Measurements from ENCODE around the gene PPP1R15B. TPM values are rescaled to one million over a fixed set of nuclear protein-coding genes. Genes with fewer than 3 reads are reported as not detected.

The PPP1R15B gene
- total RNA-seq, 1 donor from 2014 or later = 36.1 TPM

DNA sequence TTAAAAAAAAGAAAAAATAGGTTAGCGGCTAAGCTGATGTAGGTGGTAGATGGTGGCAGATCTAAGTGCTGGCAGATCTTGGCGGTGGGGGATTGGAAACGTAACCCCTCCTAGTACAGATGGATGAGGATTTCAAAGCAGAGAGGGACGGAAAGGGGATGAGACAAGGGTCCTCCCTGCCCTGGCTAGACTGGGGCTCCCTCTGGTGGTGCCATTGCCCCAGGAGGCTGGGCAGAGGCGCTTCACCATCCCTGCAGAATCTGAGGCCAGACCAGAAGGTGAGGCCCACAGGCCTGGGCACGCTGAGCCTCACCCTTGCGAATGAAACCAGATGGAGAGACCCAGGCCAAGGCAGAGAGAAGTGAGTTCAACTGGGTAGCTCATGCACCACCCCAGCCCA lies 44.9 kb downstream of the PPP1R15B start:
- H3K27me3 ChIP-seq = no peaks in the 10 kb centered on the region
- intact Hi-C loops (cut with DNase I) = loop anchor here (10.0 kb wide), 1 partner anchor 502 kb away; the partner anchor contains the start of gene SNRPE
- no peaks in the 10 kb centered on the region for H3K9me3 ChIP-seq
- no peak overlapping the region for H3K4me3 ChIP-seq
- no peak for TF ChIP-seq CTCF (IDR thresholded peaks at IDR 0.05)
- H3K4me1 ChIP-seq = peaks cover 2 to 4% of the 10 kb centered on the region in 2 donors
- H3K36me3 ChIP-seq = no peaks in the 10 kb centered on the region
- no peak for DNase-seq (ENCODE audit: low spot score in 2 of 2)
- no peak overlapping the region for H3K27ac ChIP-seq

DNA sequence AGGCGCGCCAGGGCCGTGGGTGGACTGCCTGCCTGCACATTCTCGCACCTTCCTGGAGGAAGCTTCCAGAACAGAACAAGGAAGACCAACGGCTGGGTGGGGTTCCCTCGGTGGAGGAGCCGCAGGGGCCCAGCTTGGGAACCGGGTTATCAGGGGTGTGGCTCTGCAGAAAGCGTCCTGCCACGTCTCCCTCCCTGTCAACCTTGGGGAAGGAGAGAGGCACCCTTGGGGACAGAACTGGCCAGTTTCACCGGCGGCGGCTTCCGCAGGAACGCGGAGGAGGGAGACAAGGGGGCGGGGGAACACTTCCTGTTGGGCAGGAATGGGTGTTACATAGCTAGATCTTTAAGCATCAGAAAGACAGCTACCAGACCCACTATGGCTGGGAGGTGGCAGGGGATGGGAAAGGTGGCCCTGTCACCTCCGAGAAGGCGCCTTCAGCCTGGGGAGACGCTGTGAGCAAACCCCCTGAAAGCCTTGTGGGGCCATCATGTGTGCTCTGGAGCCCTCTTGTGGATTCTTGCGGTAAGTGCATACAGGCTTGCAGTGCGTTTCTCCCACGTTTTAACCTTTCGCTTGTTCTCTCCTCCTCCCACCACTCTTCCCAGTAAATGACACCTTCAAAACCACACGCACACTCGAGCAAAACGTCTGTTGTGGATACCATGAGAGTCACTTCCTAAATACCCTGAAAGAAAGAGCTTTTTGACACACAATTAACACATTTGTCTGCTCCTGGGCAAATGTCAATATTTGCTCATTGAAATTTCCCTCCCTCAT lies 48.1 kb downstream of the PPP1R15B start:
- Histone ChIP-seq H3K4me1 (peaks cover 2 to 4% of the 10 kb centered on the region in 2 donors), H3K27ac (no peak overlapping the region), H3K4me3 (peak overlapping the region; percentile 48 to 64), H3K9me3 (no peaks in the 10 kb centered on the region), H3K27me3 (no peaks in the 10 kb centered on the region), H3K36me3 (no peaks in the 10 kb centered on the region)
- peak; percentile 91 to 99 (median 95) for TF ChIP-seq CTCF (IDR thresholded peaks at IDR 0.05)
- peak in 1 of 2 donors; percentile 82 for DNase-seq (ENCODE audit: low spot score in 2 of 2)
- intact Hi-C loops (cut with DNase I) = loop anchor here (1.0 to 10.0 kb wide), 3 partner anchors 151 to 499 kb away; partner anchors contain the start of genes GOLT1A and SNRPE

DNA sequence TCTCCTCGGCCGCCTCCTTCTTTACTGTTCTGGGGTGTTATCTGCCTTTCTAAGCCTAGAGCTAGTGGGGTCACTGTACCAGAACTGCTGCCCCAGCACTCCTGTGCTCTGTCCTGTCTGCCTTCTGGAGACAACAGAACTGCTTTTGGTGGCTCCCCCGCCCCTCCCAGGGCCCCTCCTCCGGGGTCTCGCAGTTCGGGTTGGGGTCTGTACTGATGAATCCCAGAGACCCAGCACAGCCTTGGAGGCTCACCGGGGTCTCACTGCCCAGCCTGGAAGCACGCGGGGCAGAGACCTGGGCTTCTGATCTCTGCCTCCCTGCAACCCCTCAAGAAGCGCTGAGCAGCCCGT lies 48.7 kb downstream of the PPP1R15B start:
- no peak for TF ChIP-seq CTCF (IDR thresholded peaks at IDR 0.05)
- intact Hi-C loops (cut with DNase I) = loop anchor here (1.0 to 10.0 kb wide), 3 partner anchors 151 to 498 kb away; partner anchors contain the start of genes GOLT1A and SNRPE
- no peak for DNase-seq (ENCODE audit: low spot score in 2 of 2)
- peaks cover 2 to 4% of the 10 kb centered on the region in 2 donors for H3K4me1 ChIP-seq
- no peaks in the 10 kb centered on the region for H3K27me3 ChIP-seq
- peak overlapping the region; percentile 48 to 64 for H3K4me3 ChIP-seq
- H3K27ac ChIP-seq = no peak overlapping the region
- no peaks in the 10 kb centered on the region for H3K36me3 ChIP-seq
- no peaks in the 10 kb centered on the region for H3K9me3 ChIP-seq

DNA sequence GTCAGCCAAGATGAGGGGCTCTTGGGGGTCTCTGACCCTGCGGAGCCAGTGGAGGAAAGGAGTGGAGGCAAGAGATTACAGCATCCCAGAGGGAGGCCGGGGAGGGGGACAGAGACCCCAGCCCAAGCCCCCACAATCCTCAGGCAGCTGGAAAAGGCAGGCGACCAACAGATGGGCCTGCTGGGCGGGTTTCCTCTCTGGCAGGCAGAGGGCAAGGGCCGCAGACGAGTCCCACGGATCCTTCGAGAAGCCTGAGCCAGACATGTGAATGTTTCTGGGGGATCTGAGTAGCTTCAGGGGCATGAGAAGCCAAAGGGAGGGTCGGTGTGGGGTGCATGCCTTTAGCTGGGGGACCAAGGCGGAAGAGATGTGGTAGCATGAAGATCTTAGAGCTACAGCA lies 49.8 kb downstream of the PPP1R15B start:
- no peak overlapping the region for H3K27ac ChIP-seq
- H3K36me3 ChIP-seq = no peaks in the 10 kb centered on the region
- DNase-seq (ENCODE audit: low spot score in 2 of 2) = no peak
- H3K4me1 ChIP-seq = peaks cover 2 to 4% of the 10 kb centered on the region in 2 donors
- no peaks in the 10 kb centered on the region for H3K27me3 ChIP-seq
- H3K4me3 ChIP-seq = no peak overlapping the region
- TF ChIP-seq CTCF (IDR thresholded peaks at IDR 0.05) = no peak
- no peaks in the 10 kb centered on the region for H3K9me3 ChIP-seq
- intact Hi-C loops (cut with DNase I) = loop anchor here (5.0 to 10.0 kb wide), 2 partner anchors 149 to 497 kb away; partner anchors contain the start of genes GOLT1A and SNRPE

DNA sequence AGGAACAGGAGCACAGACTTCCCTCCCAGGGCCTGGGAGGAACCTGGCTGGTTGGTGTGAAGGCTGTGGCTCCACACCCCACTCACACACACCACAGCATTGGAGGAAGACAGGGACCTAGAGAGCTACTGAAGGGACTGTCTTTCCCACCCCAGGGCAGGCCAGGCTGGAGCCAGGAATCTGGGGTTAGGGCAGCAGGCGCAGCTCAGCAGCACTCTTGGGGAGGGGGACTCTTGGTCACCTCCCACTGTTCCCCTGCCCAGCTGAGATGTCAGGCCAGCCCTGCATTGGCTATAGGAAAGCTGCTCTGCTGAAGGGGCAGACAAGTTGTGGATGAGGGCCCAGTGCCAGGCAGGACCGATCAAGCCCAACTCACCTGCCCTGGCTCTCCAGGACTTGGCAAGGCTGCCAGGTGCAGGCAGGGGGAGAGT lies 50.3 kb downstream of the PPP1R15B start:
- Histone ChIP-seq H3K4me3 (no peak overlapping the region), H3K36me3 (no peaks in the 10 kb centered on the region), H3K27me3 (no peaks in the 10 kb centered on the region), H3K9me3 (no peaks in the 10 kb centered on the region), H3K27ac (no peak overlapping the region), H3K4me1 (peaks cover 2 to 4% of the 10 kb centered on the region in 2 donors)
- no peak for DNase-seq (ENCODE audit: low spot score in 2 of 2)
- TF ChIP-seq CTCF (IDR thresholded peaks at IDR 0.05) = no peak
- intact Hi-C loops (cut with DNase I) = loop anchor here (5.0 to 10.0 kb wide), 2 partner anchors 149 to 497 kb away; partner anchors contain the start of genes GOLT1A and SNRPE

Measured in ascending aorta (tissue), 2 donors.